Measurements from ENCODE around the gene SSRP1.
A peak's percentile ranks its signal among the peaks of the same experiment; 100 is the strongest.

SSRP1 gene

GRCh38 chr11:57380975-57381374 lies 45.3 kb upstream of the SSRP1 start, which contains the start of gene PRG3 (continued):
- TF ChIP-seq ZSCAN5A (tag by site-specific recombination; IDR thresholded peaks at IDR 0.05) (no peak), REST (tag by site-specific recombination; IDR thresholded peaks at IDR 0.05) (no peak), ZBTB20 (tag by site-specific recombination; IDR thresholded peaks at IDR 0.05) (no peak), ZFP69B (tag by site-specific recombination; IDR thresholded peaks at IDR 0.05) (no peak)

- H3K4me1 ChIP-seq (ENCODE audit: control insufficient read depth, insufficient read depth, low read length): no peaks in the 10 kb centered on the region
- no peak overlapping the region for H3K4me3 ChIP-seq (ENCODE audit: low read depth, low read length)
- TF ChIP-seq SCRT2 (tag by site-specific recombination; IDR thresholded peaks at IDR 0.05) (0 out of 2 replicates have a peak, but pooled peaks have one; percentile 19), ZNF155 (tag by site-specific recombination; IDR thresholded peaks at IDR 0.05) (no peak), REST (tag by site-specific recombination; IDR thresholded peaks at IDR 0.05) (peak; percentile 94), SCRT1 (tag by site-specific recombination; IDR thresholded peaks at IDR 0.05; ENCODE audit: borderline replicate concordance) (0 out of 2 replicates have a peak, but pooled peaks have one; percentile 13)
- CTCF ChIA-PET: interaction anchor here (1.0 kb wide), 1 partner anchor 80 kb away, joined by 4 read pairs; the partner anchor contains the start of gene RTN4RL2
- H3K27ac ChIP-seq (ENCODE audit: extremely low read depth, low read depth, low read length): no peak overlapping the region
- POLR2A ChIA-PET: no interaction called here
- no peaks in the 10 kb centered on the region for H3K36me3 ChIP-seq (ENCODE audit: control insufficient read depth in 2 of 2, insufficient read depth in 1 of 2, low read length in 2 of 2)
- H3K9me3 ChIP-seq (ENCODE audit: control insufficient read depth, insufficient read depth, low read depth, low read length): no peaks in the 10 kb centered on the region
These were observed 44.0 kb upstream of the SSRP1 start for GRCh38 chr11:57379732-57380131.

- H3K4me1 ChIP-seq (ENCODE audit: control insufficient read depth, insufficient read depth, low read length): no peaks in the 10 kb centered on the region
- H3K27ac ChIP-seq (ENCODE audit: extremely low read depth, low read depth, low read length): no peak overlapping the region
- H3K36me3 ChIP-seq (ENCODE audit: control insufficient read depth in 2 of 2, insufficient read depth in 1 of 2, low read length in 2 of 2): no peaks in the 10 kb centered on the region
- no peak overlapping the region for H3K4me3 ChIP-seq (ENCODE audit: low read depth, low read length)
- H3K9me3 ChIP-seq (ENCODE audit: control insufficient read depth, insufficient read depth, low read depth, low read length): no peaks in the 10 kb centered on the region
- CTCF ChIA-PET: no interaction called here
- POLR2A ChIA-PET: no interaction called here
- TF ChIP-seq ZFHX2 (tag by site-specific recombination; conservative IDR thresholded peaks at IDR 0.05) (0 out of 2 replicates have a peak, but pooled peaks have one; percentile 14), ZFP3 (tag by site-specific recombination; IDR thresholded peaks at IDR 0.05; ENCODE audit: low read depth) (no peak)
These were observed 42.5 kb upstream of the SSRP1 start for GRCh38 chr11:57378186-57378585.

GRCh38 chr11:57377107-57377506 lies 41.4 kb upstream of the SSRP1 start:
- Histone ChIP-seq H3K36me3 (ENCODE audit: control insufficient read depth in 2 of 2, insufficient read depth in 1 of 2, low read length in 2 of 2) (no peaks in the 10 kb centered on the region), H3K27ac (ENCODE audit: extremely low read depth, low read depth, low read length) (no peak overlapping the region), H3K9me3 (ENCODE audit: control insufficient read depth, insufficient read depth, low read depth, low read length) (no peaks in the 10 kb centered on the region), H3K4me3 (ENCODE audit: low read depth, low read length) (no peak overlapping the region), H3K4me1 (ENCODE audit: control insufficient read depth, insufficient read depth, low read length) (no peaks in the 10 kb centered on the region)
- ChIA-PET POLR2A (no interaction called here), CTCF (no interaction called here)
- no peak for TF ChIP-seq ZNF221 (tag by site-specific recombination; IDR thresholded peaks at IDR 0.05; ENCODE audit: borderline replicate concordance)
- no peak for TF ChIP-seq BCL11A (tag by site-specific recombination; IDR thresholded peaks at IDR 0.05; ENCODE audit: low read depth)
- no peak for TF ChIP-seq ZBTB7A (tag by site-specific recombination; IDR thresholded peaks at IDR 0.05; ENCODE audit: low read depth)
- TF ChIP-seq ZNF704 (tag by site-specific recombination; IDR thresholded peaks at IDR 0.05): no peak
- no peak for TF ChIP-seq ZNF768 (tag by site-specific recombination; IDR thresholded peaks at IDR 0.05)
- no peak for TF ChIP-seq ZNF623 (tag by site-specific recombination; IDR thresholded peaks at IDR 0.05)
- no peak for TF ChIP-seq TCF7L2 (IDR thresholded peaks at IDR 0.05; ENCODE audit: borderline replicate concordance, low read depth, low read length)
- TF ChIP-seq REPIN1 (tag by site-specific recombination; IDR thresholded peaks at IDR 0.05; ENCODE audit: low read depth): no peak
- no peak for TF ChIP-seq ZNF155 (tag by site-specific recombination; IDR thresholded peaks at IDR 0.05)
- TF ChIP-seq ZNF747 (tag by site-specific recombination; IDR thresholded peaks at IDR 0.05): no peak
- no peak for TF ChIP-seq SALL2 (tag by site-specific recombination; IDR thresholded peaks at IDR 0.05; ENCODE audit: borderline replicate concordance)
- TF ChIP-seq ZNF843 (tag by site-specific recombination; IDR thresholded peaks at IDR 0.05): no peak

All from HEK293 (cell line).